Raji (cell line): Measurements from ENCODE around the gene G3BP2.
A peak's percentile ranks its signal among the peaks of the same experiment; 100 is the strongest.

Experiments used
- POLR2A ChIP-seq: IDR thresholded peaks from 2 replicates; pipeline ENCODE4 v1.6.1; 2011; ENCODE audit warnings: low read depth, low read length, control low read depth; ENCODE audit not compliant: insufficient read depth

G3BP2 gene

GRCh38 chr4:75673027-75673958, at the start of gene G3BP2:
Gene G3BP2 (minus strand): TSS chr4:75673411. CDS start chr4:75662025, 11,386 bp downstream.
- TF ChIP-seq POLR2A: peak; percentile 85

- TF ChIP-seq POLR2A: no peak
Observed at GRCh38 chr4:75722417-75722816, 49.2 kb upstream of the G3BP2 start.

- TF ChIP-seq POLR2A: no peak
Observed at GRCh38 chr4:75718529-75718928, 45.3 kb upstream of the G3BP2 start.

GRCh38 chr4:75717408-75717807, 44.2 kb upstream of the G3BP2 start:
- TF ChIP-seq POLR2A: no peak

GRCh38 chr4:75715105-75715799, 42.0 kb upstream of the G3BP2 start:
- TF ChIP-seq POLR2A: no peak

- no peak for TF ChIP-seq POLR2A
Observed at GRCh38 chr4:75714704-75715103, 41.5 kb upstream of the G3BP2 start.

GRCh38 chr4:75714011-75714410, 40.8 kb upstream of the G3BP2 start:
- no peak for TF ChIP-seq POLR2A

GRCh38 chr4:75710246-75710645, 37.0 kb upstream of the G3BP2 start:
- TF ChIP-seq POLR2A: no peak

GRCh38 chr4:75708218-75708691, 35.0 kb upstream of the G3BP2 start:
- TF ChIP-seq POLR2A: no peak

GRCh38 chr4:75705198-75705977, 32.2 kb upstream of the G3BP2 start:
- no peak for TF ChIP-seq POLR2A

- TF ChIP-seq POLR2A: no peak
Observed at GRCh38 chr4:75702919-75703411, 29.8 kb upstream of the G3BP2 start.

- TF ChIP-seq POLR2A: no peak
Observed at GRCh38 chr4:75699299-75699698, 26.1 kb upstream of the G3BP2 start.

- TF ChIP-seq POLR2A: no peak
Observed at GRCh38 chr4:75698963-75699228, 25.7 kb upstream of the G3BP2 start.

GRCh38 chr4:75698162-75698962, 25.2 kb upstream of the G3BP2 start:
- TF ChIP-seq POLR2A: no peak
